SHP77 treated with DMSO at 0.1 percent for 48 hours (cell line): ENCODE data around the gene SORCS1.

ENCODE experiments used
- DNase-seq: peaks from one replicate; lab custom pipeline; 2025; lab: John Stamatoyannopoulos, UW

The SORCS1 gene

DNA sequence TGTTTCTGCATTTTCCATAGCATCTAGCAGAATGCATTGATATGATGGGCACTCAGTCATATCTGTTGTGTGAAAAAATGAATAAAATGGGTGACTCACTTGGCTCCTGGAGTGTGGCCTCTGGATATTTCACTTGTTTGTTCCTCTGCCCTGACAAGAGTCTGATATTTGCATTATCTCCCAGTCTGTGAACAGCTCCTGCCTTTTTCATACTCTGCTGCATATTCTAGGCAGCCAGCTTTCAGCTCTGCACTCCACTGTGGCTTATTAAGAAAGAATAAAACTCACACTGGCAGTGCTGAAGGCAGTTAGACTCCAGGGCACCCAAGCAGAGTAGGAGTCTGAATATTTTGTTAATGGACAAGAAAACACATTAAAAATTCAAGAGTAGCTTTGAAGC lies 623.9 kb downstream of the SORCS1 start:
- no peak for DNase-seq

DNA sequence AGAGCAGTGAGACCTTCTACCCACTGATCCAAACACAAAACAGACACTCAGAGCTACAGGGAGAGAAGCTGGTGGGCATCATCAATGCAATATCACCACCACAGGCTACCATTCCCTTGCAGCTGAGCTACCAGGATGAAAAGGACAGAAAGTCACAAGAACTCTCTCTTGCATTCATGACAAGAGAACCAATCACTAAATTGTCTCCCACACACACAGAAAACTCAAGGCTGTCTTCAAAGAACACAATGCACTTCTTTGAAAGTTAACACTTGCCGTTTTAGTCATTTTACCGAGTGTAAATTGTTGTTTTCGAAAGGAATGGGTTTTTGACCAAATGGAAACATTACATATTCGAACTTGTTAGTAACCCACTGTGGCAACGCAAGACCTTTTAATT lies 626.6 kb downstream of the SORCS1 start:
- DNase-seq = no peak

DNA sequence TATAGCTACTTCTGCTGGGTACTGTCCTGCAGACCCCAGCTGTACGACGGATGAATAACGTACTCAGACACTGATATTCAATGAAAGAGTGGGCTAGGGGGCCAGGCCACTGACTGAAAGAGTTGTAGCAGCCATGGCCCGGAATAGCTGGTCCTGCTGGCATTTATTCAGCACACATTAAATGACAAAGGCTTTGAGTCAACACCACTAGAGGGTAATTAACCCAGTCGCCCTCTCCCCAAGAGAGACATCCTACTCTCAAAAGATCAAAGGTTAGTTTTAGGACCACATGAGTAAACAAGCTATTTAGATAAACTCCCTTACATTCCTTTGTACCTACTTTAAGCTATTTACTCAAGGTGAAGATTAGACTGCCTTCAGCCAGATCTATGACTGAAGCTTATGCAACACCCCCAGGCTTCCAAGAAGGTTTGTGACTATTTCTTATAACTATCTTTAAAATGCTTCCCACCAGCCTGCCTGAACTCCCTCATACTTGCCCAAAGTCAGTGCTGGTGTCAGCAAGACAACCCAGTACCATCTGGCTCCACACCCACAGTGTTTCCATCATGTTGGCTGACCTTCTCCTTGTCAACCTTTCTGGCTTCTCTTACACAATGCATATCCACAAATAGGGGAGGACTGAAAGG lies 629.1 kb downstream of the SORCS1 start:
- DNase-seq = no peak

DNA sequence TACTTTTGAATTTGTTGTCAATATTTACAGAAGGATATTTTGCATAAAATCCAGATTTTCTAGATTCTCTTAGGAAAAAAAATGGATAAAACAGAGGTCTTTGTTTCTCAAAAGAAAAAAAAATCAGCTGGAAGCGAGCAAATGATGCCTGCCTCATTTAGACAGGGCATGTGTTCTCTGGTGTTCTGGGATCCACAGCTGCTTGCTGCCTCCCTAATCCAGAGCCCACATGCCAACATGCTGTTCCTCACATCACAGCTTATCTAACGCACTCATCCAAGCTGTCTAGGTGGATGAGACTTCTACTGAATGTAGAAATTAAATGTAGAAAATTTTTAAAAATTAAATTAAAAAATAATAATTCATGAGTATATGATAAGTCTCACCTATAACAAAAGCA lies 630.1 kb downstream of the SORCS1 start:
- DNase-seq = no peak

DNA sequence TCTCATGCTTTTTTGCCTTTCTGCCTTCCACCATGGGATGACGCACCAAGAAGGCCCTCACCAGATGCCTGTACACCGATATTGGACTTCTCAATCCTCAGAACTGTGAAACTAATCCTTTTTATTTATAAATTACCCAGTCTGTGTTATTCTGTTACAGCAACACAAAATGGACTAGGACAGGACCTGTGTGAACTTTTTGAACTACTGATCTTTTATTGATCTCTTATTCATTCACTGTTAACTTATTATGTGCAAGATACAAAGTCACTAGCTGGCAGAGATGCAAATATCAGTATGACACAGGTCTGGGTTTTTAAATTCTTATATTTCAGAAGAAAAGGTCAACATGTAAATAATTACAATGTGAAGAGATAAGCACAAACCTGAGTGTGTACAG lies 635.8 kb downstream of the SORCS1 start:
- DNase-seq = no peak

DNA sequence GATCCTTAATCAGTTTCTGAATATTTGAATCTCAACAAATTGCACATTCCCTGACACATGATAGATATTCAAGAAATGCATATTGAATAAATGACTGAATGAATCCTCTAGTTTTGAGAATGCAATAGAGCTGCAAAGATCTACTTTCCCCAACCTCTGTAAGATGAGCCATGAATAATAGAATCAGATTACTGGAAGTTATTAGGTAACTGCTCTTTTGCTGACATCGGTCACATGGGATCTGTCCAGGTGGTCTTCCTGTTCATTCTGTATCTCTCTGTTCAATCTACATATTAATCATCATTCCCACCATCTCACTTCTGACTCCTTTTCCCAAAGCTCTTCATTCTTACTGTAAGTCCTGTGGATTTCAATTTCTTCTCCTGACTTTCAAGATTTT lies 638.7 kb downstream of the SORCS1 start:
- no peak for DNase-seq
